ENCODE data around the gene F8. TPM values are rescaled to one million over a fixed set of nuclear protein-coding genes. Genes with fewer than 3 reads are reported as not detected.

The F8 gene
- total and polyA plus RNA-seq, 2 of the 4 experiments (the other 2 are of a cell fraction) = 1.4 to 1.5 TPM

- Histone ChIP-seq H3K27ac (ENCODE audit: insufficient read depth, low read length) (no peak overlapping the region), H4K20me1 (ENCODE audit: insufficient read depth, low read length) (no peaks in the 10 kb centered on the region), H2AK5ac (ENCODE audit: low read depth, low read length) (no peak overlapping the region), H4K5ac (ENCODE audit: low read depth, low read length) (no peak overlapping the region), H3K4me3 (ENCODE audit: insufficient read depth, low read depth, low read length) (no peak overlapping the region), H3K23ac (ENCODE audit: low read depth, low read length) (no peak overlapping the region), H3K18ac (ENCODE audit: low read depth, low read length) (no peak overlapping the region), H3K4ac (ENCODE audit: low read depth, low read length) (no peak overlapping the region), H3K36me3 (ENCODE audit: control insufficient read depth, insufficient read depth, low read length) (no peaks in the 10 kb centered on the region), H2AK9ac (replicated peaks; ENCODE audit: low read depth, low read length, poor library complexity) (peak overlapping the region; percentile 39), H2BK5ac (ENCODE audit: low read depth, low read length, poor library complexity, severe bottlenecking) (no peak overlapping the region), H2BK15ac (ENCODE audit: low read depth, low read length) (no peak overlapping the region), H3K9me3 (ENCODE audit: control insufficient read depth, insufficient read depth, low read length) (no peaks in the 10 kb centered on the region), H3K79me1 (ENCODE audit: low read depth in 1 of 2, low read length in 2 of 2) (no peaks in the 10 kb centered on the region), H3K4me1 (ENCODE audit: control insufficient read depth, insufficient read depth, low read length) (no peaks in the 10 kb centered on the region), H4K91ac (ENCODE audit: insufficient read depth, low read depth, low read length) (no peak overlapping the region), H3K14ac (replicated peaks; ENCODE audit: low read depth, low read length) (no peak overlapping the region), H2BK20ac (ENCODE audit: low read depth, low read length) (no peak overlapping the region), H3K9ac (ENCODE audit: low read depth, low read length) (no peak overlapping the region), H3K56ac (ENCODE audit: extremely low read depth, insufficient read depth, low read length) (no peak overlapping the region), H2BK120ac (ENCODE audit: low read depth, low read length) (no peak overlapping the region), H3K27me3 (ENCODE audit: control insufficient read depth, insufficient read depth, low read length) (no peaks in the 10 kb centered on the region), H3K9me1 (ENCODE audit: insufficient read depth, low read length) (no peaks in the 10 kb centered on the region), H4K8ac (ENCODE audit: low read depth in 2 of 2, low read length in 2 of 2) (no peak overlapping the region), H2AFZ (replicated peaks; ENCODE audit: low read length, poor library complexity) (peak overlapping the region; percentile 80), H3K4me2 (ENCODE audit: low read depth, low read length) (no peak overlapping the region)
- ChIA-PET CTCF (no interaction called here), POLR2A (ENCODE audit: unreplicated experiment) (no interaction called here)
- DNase-seq (no peak), ATAC-seq (ENCODE audit: low read depth) (no peak)
- in situ Hi-C loops (cut with MboI; ENCODE audit: low sequenced_read_pairs) (loop anchor here (5.0 kb wide), 1 partner anchor 76 kb away; no protein-coding TSS in a partner anchor), dilution Hi-C loops (cut with HindIII; ENCODE audit: low sequenced_read_pairs, unreplicated experiment) (no loop called here), intact Hi-C loops (cut with micrococcal nuclease) (loop anchor here (1.0 to 5.0 kb wide), 6 partner anchors 62 to 840 kb away; partner anchors contain the start of genes BRCC3, CMC4 and MTCP1)
- TF ChIP-seq RCOR1 (IDR thresholded peaks at IDR 0.05; ENCODE audit: insufficient replicate concordance, low read length) (no peak), MAZ (IDR thresholded peaks at IDR 0.05; ENCODE audit: borderline replicate concordance, low read depth, low read length) (no peak), MXI1 (IDR thresholded peaks at IDR 0.05; ENCODE audit: borderline replicate concordance, low read depth, low read length) (no peak), MAFK (IDR thresholded peaks at IDR 0.05; ENCODE audit: low read depth, low read length) (no peak)
- BruUV-seq (replicated peaks) = no TSS peak
- WGBS, 2 experiments (ENCODE audit: extremely low coverage in 2 of 2, insufficient read length in 1 of 2) = no CpG with 5 or more reads among the region's 6 CpGs
Observed at GRCh38 chrX:154981116-154981411, 41.5 kb downstream of the F8 start.
